ENCODE results near the gene KCTD2. TPM values are rescaled to one million over a fixed set of nuclear protein-coding genes. Genes with fewer than 3 reads are reported as not detected.
"Not testable (repeated sequence)": the region's sequence is repeated elsewhere in the genome, so short reads cannot be mapped to it uniquely, and the experiment has no call there.

The KCTD2 gene
- total RNA-seq, 1 experiment from 2014 or later, result 14.3 TPM

DNA sequence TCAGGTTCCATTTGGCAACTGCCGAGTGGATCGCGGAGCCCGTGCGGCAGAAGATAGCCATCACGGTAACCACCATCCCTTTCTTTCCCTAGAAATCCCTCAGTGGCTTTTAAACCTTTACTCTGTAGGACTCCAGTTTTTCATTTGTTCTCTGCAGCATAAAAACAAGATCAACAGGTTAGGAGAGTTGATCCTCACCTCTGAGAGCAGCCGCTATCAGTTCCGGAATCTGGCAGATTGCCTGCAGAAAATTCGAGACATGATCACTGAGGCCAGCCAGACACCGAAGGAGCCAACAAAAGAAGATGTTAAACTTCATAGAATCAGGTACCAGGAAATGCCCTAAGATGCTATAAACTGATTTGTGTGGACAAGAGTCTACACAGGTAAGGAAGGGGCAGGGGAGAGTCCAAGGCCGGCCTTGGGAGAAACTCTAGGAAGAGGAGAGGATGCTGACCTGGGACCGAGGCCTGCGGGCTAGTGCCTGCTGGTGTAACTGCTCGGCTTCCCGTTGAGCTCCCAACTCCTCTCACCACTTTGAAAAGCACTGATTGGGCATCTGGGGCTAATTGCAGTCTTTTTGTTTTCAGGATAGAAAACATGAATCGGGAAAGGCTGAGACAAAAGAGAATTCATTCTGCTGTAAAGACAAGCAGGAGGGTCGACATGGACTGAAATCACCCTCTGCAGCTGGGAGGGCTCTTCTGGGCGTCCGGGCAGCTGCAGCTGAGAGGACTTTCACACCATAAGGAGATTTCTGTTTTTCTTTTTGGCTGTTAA, 26.5 kb upstream of the KCTD2 start:
- no peak for DNase-seq (ENCODE audit: low spot score)

DNA sequence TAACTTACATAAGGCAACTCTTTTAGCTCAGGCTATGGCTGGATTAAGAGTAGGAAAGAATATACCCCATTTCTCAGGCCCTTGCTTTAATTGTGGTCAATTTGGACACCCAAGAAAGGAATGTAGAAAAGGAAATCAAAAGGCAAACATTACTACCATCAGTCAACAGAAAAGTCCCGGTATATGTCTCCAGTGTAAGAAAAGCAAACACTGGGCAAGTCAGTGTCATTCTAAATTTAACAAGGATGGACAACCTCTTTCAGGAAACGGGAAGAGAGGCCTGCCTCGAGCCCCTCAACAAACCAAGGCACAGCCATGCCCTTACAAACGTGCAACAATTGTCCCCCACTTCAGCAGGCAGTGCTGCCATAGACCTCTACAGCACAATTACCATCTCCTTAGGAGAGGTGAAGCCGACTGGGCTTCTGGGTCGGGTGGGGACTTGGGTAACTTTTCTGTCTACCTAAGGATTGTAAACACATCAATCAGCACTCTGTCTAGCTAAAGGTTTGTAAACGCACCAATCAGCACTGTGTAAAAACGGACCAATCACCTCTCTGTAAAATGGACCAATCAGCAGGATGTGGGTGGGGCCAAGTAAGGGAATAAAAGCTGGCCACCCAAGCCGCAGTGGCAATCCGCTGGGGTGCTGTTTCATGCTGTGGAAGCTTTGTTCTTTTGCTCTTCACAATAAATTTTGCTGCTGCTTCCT, 22.2 kb upstream of the KCTD2 start:
- DNase-seq (ENCODE audit: low spot score), result no peak

DNA sequence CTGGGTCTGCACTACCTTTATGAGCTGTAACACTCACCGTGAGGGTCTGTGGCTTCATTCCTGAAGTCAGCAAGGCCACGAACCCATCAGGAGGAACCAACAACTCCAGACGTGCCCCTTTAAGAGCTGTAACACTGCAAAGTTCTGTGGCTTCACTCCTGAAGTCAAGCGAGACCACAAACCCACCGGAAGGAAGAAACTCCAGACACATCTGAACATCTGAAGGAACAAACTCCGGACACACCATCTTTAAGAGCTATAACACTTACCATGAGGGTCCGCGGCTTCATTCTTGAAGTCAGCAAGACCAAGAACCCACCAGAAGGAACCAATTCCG, 21.7 kb upstream of the KCTD2 start:
- DNase-seq (ENCODE audit: low spot score), result not testable (repeated sequence)

DNA sequence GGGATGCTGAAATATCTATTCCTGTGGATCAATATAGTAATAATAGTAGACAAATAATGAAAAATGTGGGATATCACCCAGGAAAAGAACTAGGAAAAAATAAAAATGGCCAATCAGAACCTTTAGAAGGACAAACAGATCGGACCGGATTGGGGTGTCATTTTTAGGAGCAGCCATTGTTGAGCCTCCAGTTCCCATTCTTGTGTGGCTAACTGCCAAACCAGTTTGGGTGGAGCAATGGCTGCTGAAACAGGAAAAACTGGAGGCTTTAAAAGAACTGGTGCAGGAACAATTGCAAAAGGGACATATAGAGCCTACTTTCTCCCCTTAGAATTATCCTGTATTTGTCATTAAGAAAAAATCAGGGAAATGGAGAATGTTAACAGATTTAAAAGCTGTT, 20.4 kb upstream of the KCTD2 start:
- DNase-seq (ENCODE audit: low spot score), result not testable (repeated sequence)

DNA sequence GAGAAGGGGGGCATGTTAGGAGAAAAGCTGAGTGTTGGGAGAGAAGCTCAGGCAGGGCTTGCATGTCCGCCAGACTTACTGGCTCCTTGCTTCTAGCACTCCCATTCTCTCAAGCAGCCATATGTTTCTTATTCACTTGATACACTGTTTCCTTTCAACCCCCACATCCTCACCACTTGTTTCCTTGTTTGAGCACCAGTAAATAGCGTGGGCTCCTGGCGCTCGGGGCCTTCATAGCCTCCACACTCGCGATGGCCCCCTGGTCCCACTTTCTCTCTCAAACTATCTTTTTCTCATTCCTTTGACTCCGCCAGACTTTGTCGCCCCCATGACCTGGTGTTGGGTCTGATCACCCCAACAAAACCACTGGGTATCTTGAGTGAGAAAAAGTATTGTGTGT, 16.9 kb upstream of the KCTD2 start:
- no peak for DNase-seq (ENCODE audit: low spot score)

DNA sequence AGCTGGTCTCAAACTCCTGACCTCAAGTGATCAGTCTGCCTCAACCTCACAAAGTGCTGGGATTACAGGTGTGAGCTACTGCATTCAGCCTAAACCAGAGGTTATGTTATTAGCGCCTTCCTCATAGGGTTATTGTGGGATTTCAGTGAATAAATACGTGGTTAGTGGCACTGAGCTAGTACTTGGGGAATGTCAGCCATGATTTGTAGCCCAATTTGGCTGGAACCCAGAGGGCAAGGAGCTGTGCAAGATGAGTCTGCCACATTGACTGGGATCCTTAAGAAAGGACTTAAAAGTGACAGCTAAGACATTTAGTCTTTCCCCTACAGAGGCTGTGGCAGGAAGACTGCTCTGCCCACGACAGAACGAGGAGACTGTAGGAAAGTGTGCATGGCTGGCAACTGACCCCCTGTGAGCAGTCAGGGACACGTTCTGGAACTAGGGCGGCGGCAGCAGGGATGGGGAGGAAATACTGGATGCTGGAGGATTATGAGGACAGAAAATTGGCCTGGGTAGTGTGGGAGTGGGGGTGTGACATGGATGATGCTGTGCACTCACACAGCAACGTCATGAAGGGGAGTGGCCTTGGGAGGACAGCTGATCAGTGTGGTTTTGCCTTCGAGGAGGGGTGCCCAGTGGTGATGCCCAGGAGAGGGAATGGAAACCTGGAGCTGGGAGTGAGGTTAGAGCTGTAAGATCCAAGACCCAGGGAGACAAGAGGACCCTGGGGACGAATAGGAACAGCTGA, 14.9 kb upstream of the KCTD2 start:
- peak; percentile 93 for DNase-seq (ENCODE audit: low spot score)

DNA sequence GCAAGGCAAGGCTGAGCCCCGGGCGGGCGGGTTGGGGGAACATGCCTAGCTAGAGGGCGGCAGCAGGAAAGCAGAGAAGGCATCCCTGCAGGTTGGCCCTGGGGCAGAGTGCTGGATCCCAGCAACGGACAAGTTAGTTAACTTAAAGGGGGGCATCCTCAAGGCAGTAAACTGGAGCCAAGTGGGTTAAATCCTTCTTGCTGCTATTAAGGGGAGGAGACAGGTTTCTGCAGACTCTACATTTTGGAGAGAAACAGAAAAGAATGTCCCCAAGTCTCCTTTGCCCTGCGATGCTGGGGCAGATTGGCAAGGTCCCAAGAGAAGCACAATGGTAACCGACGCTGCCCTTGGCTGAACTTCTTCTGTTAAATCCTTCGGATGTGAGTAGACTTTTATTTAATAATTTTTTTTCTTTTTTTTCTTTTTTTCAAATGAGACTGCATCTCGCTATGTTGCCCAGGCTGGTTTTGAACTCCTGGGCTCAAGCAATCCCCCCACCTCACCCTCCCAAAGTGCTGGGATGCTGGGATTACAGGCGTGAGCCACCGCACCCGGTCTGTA, 14.2 kb upstream of the KCTD2 start:
- DNase-seq (ENCODE audit: low spot score), result no peak

DNA sequence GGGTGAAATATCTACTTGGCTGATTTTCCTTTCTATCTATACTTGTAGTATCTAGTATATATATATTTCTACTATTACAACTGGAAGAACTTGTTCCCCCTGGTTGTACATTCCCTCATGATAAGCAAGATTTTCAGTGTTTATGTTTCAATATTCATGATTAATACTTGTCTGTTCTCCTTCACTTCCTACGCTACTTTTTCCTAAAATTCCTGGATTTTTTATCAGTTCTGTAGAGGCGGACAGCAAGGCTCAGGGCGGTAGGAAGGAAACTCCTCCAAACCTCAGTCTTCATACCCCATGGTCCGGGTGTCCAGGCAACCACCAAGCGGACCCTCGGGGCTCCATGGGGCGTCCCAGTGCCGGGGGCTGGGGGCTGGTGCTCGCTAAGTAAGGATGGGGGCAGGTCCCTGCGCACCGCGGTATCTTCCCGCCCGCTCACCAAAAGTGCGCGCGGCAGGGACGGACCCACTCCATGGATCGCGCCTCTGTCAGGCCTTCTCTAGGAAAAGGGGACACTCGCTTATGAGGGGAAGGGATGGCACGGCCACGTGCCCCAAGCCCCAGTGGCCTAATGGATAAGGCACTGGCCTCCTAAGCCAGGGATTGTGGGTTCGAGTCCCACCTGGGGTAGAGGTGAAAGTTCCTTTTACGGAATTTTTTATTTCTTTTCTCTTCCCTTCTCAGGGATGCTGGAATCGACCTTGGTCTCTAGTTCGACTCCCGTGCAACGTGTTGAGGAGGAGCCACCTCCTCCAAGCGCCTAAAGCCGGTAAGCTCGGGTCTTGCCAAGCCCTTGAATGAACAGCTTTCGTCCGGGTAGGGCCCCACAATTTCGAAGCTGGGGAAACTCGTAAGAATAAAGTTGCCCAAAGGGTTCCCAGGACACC, 13.4 kb upstream of the KCTD2 start:
- DNase-seq (ENCODE audit: low spot score), result peak; percentile 94

DNA sequence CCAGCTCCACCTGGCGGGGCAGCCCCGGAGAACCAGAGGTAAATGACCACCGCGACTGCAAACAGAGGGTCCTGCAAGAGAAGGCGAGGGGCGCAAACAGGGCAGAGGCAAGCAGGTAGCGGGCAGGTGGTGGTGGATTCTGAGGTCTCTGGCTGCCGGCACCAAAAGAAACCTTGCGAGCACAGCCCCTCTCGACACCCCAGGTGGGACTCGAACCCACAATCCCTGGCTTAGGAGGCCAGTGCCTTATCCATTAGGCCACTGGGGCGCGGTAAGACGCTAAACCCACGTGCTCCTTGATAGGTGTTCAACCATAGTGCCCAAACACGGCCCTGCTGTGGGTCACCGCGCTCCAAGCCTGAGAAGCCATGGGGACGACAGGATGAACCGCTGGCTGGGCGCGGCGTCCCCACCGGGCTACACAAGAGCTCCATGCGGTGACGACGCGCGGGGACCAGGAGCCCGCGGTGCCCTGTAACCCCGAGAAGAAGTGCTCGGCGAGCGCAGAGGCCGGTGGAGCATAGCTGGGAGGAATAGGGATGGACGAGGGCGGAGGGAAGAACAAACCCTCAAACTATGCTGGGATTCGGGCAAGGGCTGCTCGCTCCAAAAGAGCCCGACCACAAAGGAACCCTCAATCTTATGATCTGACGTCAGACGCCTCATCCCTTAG, 12.7 kb upstream of the KCTD2 start:
- DNase-seq (ENCODE audit: low spot score), result peak; percentile 95

DNA sequence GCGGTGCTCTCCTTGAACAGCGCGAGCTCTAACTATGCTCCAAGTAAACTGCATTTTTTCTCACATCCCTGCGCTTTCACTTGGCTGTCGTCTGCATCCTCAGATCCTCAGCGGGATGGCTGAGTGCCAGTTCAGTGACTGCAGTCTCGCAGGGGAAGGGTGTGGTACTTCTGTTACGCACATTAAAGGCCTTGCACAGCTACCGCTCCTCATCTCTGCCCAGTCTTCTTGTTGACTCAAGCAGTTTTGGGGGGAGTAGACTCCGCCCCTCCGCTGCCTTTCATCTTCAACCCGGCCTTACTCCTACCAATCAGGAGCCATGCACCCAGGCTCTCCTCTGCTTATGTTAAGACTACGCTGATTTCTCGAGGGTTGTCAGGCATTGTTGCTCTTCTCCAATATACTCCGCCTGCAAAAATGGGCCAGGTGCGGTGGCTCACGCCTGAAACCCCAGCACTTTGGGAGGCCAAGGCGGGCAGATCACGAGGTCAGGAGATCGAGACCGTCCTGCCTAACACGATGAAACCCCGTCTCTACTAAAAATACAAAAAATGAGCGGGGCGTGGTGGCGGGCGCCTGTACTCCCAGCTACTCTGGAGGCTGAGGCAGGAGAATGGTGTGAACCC, 10.3 kb upstream of the KCTD2 start:
- DNase-seq (ENCODE audit: low spot score), result no peak

DNA sequence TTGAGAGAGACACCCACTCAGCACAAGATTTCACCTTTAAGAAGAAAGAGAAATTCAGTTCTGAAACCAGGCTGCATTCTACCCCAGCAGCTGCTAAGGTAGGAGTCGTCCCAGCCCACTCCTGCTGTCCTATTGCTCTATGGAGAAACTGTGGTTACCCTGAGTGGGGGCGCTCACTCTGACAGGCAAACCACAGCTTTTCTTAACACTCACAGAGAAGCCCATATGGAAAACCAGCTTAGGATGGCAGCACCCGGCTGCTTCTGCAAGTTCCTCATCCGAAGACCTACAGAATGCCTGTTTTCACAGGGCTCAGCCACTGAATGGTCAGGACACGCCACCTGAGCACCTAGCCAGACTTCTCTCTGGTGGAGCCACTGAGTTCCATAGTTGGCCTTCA, 7.8 kb upstream of the KCTD2 start:
- no peak for DNase-seq (ENCODE audit: low spot score)

DNA sequence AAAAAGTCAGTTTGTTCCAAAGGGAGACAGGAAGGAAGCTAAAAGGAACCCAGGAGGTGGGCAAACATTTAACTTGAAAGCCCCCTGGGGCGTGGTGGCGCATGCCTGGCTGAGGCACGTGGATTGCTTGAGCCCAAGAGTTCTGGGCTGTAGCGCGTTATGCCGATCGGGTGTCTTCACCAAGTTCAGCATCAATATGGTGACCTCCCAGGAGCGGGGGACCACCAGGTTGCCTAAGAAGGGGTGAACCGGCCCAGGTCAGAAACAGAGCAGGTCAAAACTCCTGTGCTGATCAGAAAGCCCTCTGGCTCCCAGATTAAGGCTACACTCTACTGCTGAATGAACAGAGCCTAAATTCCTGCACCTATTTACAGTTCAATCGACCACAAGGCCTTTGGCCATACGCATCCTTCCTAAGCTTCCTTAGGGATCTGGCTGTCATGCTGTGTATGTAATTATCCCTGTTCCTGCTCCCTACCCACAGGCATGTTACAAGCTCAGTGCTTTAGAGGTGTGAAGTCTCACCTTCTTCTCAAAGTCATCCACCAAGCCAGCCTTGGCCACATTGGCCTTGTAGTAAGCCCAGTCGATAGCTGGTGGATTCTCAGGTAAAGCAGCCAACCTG, 5.3 kb upstream of the KCTD2 start:
- no peak for DNase-seq (ENCODE audit: low spot score)

DNA sequence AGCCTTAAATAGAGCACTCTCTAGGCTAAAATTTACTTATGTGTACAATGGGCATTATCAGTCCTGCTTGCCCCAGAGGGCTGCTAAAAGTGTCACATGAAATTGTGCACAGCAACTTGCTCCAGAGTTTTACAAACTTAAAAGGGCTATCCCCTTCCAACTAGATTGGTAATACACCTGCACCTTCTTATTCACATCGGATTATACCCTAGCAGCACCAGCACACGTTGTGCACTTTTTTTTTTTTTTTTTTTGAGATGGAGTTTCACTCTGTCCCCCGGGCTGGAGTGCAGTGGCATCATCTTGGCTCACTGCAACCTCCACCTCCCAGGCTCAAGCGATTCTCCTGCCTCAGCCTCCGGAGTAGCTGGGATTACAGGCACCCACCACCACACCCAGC, 3.2 kb upstream of the KCTD2 start:
- not testable (repeated sequence) for DNase-seq (ENCODE audit: low spot score)

DNA sequence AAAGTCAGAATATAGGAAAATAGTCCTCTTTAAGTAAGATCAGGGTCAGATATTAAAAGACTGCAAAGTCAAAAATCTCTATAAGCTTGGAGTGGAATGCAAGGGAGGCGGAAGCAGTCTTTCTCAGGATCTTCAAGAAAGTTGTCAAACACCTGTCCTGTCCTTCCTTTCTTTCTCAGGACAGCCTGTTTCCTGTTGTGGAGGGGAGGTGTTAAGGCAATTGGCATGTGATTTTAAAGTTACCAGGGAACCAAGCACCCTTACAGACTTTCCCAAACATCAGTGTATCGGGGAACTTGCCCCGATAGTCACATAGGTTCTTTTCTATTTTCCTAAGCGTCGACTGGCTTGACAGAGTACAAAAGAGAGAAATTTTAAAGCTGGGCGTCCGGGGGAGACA, 2.3 kb upstream of the KCTD2 start:
- no peak for DNase-seq (ENCODE audit: low spot score)

DNA sequence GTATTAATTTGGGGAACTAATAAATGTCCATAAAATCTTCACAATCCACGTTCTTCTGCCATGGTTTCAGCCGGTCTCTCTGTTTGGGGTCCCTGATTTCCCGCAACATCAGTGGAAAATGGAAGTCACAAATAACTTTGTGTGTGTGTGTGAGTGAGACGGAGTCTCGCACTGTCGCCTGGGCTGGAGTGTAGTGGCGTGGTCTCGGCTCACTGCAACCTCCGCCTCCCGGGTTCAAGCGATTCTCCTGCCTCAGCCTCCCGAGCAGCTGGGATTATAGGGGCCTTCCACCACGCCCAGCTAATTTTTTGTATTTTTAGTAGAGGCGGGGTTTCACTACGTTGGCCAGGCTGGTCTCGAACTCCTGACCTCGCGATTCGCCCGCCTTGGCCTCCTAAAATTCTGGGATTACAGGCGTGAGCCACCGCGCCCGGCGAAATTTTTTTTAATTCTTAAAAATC, 1.0 kb upstream of the KCTD2 start:
- not testable (repeated sequence) for DNase-seq (ENCODE audit: low spot score)

DNA sequence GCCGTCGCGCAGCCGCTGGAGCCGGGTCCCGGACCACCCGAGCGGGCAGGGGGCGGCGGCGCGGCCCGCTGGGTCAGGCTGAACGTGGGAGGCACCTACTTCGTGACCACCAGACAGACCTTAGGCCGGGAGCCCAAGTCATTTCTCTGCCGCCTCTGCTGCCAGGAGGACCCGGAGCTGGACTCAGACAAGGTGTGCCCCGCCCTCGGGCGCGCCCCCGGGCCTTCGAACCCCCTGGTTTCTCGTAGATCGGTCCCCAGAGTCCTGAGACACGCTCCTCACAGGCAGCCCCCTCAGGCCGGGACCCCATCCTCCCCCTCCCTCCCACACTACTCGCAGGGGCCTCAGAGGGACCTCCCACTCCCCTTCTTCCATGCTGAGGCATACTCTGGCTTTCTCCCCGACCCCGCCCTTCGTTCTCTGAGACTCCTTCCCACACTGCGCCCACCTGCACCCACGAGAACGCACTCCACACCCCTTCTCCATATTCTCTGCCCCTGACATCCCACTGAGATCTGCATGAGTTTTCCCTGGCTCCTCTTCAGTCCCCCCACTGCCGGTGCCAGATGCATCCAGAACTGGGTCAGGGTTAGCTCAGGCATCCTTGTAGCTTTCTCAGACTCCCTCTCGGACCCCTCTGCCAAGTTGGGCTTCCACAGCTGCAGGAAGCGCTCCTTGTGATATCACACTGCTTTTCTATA, 523 bp downstream of the KCTD2 start:
- DNase-seq (ENCODE audit: low spot score), result no peak

DNA sequence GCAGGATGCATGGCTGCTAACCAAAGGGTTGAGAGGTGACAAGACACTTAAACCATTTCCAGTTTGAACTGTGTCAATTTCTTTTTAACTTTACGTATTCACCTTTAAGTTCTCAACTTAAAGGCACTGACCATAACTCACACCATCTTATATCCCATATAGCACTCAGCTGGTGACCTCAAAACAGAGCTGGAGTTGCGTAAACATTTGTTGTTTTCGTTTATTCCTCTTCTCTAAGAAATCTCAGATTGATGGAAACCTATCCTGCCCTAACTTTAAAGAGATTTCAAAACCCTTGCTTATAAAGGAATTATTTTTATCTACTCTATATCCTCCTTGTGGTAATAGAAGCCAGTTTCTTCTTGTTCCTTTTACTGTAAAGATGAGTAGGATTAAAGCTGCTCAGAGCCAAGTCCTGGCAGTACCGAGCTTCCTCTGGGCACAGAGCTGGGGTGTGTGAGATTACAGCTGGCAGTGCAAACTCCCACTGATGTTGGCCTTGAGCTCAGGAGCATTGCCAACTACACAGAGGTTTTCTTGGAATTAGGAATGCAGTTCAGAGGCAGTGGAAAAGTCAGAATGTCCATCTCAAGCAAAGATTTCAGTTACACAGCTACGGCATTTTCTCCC, 1.3 kb downstream of the KCTD2 start:
- no peak for DNase-seq (ENCODE audit: low spot score)

DNA sequence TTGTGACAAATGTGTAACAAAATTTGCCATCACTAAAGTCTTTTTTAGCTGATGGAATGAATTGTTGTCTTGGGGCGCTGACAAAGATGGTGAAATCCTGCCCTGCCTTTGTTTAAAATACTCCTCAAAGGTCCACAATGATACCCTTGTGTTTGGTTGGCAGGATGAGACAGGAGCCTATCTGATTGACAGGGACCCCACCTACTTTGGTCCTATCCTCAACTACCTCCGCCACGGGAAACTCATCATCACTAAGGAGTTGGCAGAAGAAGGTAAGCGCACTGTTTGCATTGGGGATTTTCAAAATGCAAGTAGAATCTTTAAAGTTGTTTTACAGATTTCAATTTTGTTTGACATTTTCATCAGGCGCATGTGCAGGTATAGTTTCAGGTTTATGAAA, 2.0 kb downstream of the KCTD2 start:
- no peak for DNase-seq (ENCODE audit: low spot score)

DNA sequence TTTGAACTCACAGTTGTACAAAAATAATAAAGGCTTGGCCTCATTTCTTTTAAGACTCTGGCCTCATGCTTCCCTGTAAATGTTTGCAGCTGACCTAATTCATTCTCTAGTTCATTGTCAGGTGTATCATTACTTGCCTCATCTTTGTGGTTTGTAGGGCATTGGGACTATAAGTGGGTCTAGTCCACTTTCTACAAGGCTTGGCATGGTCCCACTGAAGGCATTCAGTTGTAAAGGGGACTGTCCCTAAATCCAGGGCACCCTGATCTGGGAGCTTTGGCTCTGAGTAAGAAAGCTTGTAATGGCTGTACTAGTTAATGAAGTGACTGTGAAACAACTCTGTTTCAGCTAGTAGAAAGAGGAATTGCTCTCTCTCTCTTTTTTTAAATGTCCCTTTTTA, 2.7 kb downstream of the KCTD2 start:
- DNase-seq (ENCODE audit: low spot score), result no peak

Data from H4 (cell line).